Measurements from ENCODE around the gene SLC46A2.
A peak's percentile ranks its signal among the peaks of the same experiment; 100 is the strongest.

SLC46A2 gene

GRCh38 chr9:112869041-112869529 lies 21.6 kb downstream of the SLC46A2 start:
- no peak overlapping the region for H2AFZ ChIP-seq (ENCODE audit: insufficient read depth, low read length, poor library complexity)

GRCh38 chr9:112868461-112868860 lies 22.2 kb downstream of the SLC46A2 start:
- H3K18ac ChIP-seq (ENCODE audit: low read length) = no peak overlapping the region
- no peak overlapping the region for H3K23ac ChIP-seq (ENCODE audit: low read length)

More at GRCh38 chr9:112869041-112869529, 21.6 kb downstream of the SLC46A2 start:
- Histone ChIP-seq H2BK12ac (ENCODE audit: low read length) (no peak overlapping the region), H3K4me2 (ENCODE audit: low read length) (no peak overlapping the region), H3K23ac (ENCODE audit: low read length) (no peak overlapping the region), H3K14ac (ENCODE audit: low read length) (no peak overlapping the region), H3K4me3 (ENCODE audit: low read depth, low read length) (no peak overlapping the region), H3K79me2 (ENCODE audit: control insufficient read depth, insufficient read depth, low read length, poor library complexity) (no peaks in the 10 kb centered on the region), H3K4ac (ENCODE audit: low read depth, low read length) (no peak overlapping the region), H3K4me1 (ENCODE audit: control insufficient read depth in 1 of 2, insufficient read depth in 2 of 2, low read length in 2 of 2) (peaks cover 6 to 9% of the 10 kb centered on the region in 2 experiments), H2BK5ac (ENCODE audit: low read depth, low read length, poor library complexity) (no peak overlapping the region), H3K9ac (ENCODE audit: low read length) (no peak overlapping the region), H2BK120ac (ENCODE audit: insufficient read depth, low read length, poor library complexity) (no peak overlapping the region), H3K27ac (ENCODE audit: low read depth, low read length) (no peak overlapping the region), H3K18ac (ENCODE audit: low read length) (no peak overlapping the region), H4K91ac (ENCODE audit: low read depth, low read length) (no peak overlapping the region), H2AK5ac (ENCODE audit: low read length) (no peak overlapping the region), H3K27me3 (ENCODE audit: insufficient read depth, low read length) (no peaks in the 10 kb centered on the region), H3K9me3 (ENCODE audit: insufficient read depth, low read depth, low read length) (no peaks in the 10 kb centered on the region), H3K79me1 (ENCODE audit: low read length) (no peaks in the 10 kb centered on the region), H4K8ac (ENCODE audit: low read depth, low read length) (no peak overlapping the region), H4K12ac (ENCODE audit: low read depth, low read length) (no peak overlapping the region), H3K36me3 (ENCODE audit: control insufficient read depth in 1 of 2, insufficient read depth in 2 of 2, low read length in 2 of 2) (peaks cover 4 to 23% of the 10 kb centered on the region in 2 experiments)
- no peak for DNase-seq
- no CpG with 5 or more reads among the region's 8 CpGs for WGBS (ENCODE audit: extremely low coverage, insufficient coverage, insufficient read length)

GRCh38 chr9:112867275-112867991 lies 23.2 kb downstream of the SLC46A2 start:
- H3K4me1 ChIP-seq (ENCODE audit: control insufficient read depth in 1 of 2, insufficient read depth in 2 of 2, low read length in 2 of 2) = peaks cover 6 to 9% of the 10 kb centered on the region in 2 experiments

More at GRCh38 chr9:112868461-112868860, 22.2 kb downstream of the SLC46A2 start:
- Histone ChIP-seq H3K4me3 (ENCODE audit: low read depth, low read length) (no peak overlapping the region), H4K8ac (ENCODE audit: low read depth, low read length) (no peak overlapping the region), H2AK5ac (ENCODE audit: low read length) (no peak overlapping the region), H3K27me3 (ENCODE audit: insufficient read depth, low read length) (no peaks in the 10 kb centered on the region), H2BK120ac (ENCODE audit: insufficient read depth, low read length, poor library complexity) (no peak overlapping the region), H2BK5ac (ENCODE audit: low read depth, low read length, poor library complexity) (no peak overlapping the region), H2BK12ac (ENCODE audit: low read length) (no peak overlapping the region), H3K79me1 (ENCODE audit: low read length) (no peaks in the 10 kb centered on the region), H4K91ac (ENCODE audit: low read depth, low read length) (no peak overlapping the region), H3K9me3 (ENCODE audit: insufficient read depth, low read depth, low read length) (no peaks in the 10 kb centered on the region), H2AFZ (ENCODE audit: insufficient read depth, low read length, poor library complexity) (no peak overlapping the region), H3K14ac (ENCODE audit: low read length) (no peak overlapping the region), H3K4ac (ENCODE audit: low read depth, low read length) (no peak overlapping the region), H4K12ac (ENCODE audit: low read depth, low read length) (no peak overlapping the region), H3K4me1 (ENCODE audit: control insufficient read depth in 1 of 2, insufficient read depth in 2 of 2, low read length in 2 of 2) (peaks cover 6 to 9% of the 10 kb centered on the region in 2 experiments), H3K27ac (ENCODE audit: low read depth, low read length) (no peak overlapping the region), H3K4me2 (ENCODE audit: low read length) (no peak overlapping the region), H3K36me3 (ENCODE audit: control insufficient read depth in 1 of 2, insufficient read depth in 2 of 2, low read length in 2 of 2) (peaks cover 4 to 25% of the 10 kb centered on the region in 2 experiments), H3K9ac (ENCODE audit: low read length) (no peak overlapping the region), H3K79me2 (ENCODE audit: control insufficient read depth, insufficient read depth, low read length, poor library complexity) (no peaks in the 10 kb centered on the region)
- no peak for DNase-seq
- no CpG with 5 or more reads among the region's 10 CpGs for WGBS (ENCODE audit: extremely low coverage, insufficient coverage, insufficient read length)

DNA sequence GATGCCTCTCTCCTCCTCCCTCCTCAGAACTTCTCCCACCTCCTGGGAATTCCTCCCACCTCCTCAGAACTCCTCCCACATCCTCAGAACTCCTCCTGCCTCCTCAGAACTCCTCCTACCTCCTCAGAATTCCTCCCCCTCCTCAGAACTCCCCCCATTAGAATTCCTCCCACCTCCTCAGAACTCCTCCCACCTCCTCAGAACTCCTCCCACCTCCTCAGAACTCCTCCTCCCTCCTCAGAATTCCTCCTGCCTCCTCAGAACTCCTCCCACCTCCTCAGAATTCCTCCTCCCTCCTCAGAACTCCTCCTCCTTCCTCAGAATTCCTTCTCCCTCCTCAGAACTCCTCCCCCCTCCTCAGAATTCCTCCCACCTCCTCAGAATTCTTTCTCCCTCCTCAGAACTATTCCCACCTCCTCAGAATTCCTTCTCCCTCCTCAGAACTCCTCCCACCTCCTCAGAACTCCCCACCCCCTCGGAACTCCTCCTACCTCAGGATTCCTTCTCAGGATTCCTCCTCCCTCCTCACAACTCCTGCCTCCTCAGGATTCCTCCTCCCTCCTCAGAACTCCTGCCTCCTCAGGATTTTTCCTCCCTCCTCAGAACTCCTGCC lies 23.9 kb downstream of the SLC46A2 start:
- no peak overlapping the region for H3K4me3 ChIP-seq (ENCODE audit: low read depth, low read length)
- WGBS (ENCODE audit: extremely low coverage, insufficient coverage, insufficient read length) = no CpG with 5 or more reads among the region's 1 CpG
- peak; percentile 38 to 57 for DNase-seq

More at GRCh38 chr9:112867275-112867991, 23.2 kb downstream of the SLC46A2 start:
- H3K14ac ChIP-seq (ENCODE audit: low read length) = no peak overlapping the region
- no peak overlapping the region for H2AK5ac ChIP-seq (ENCODE audit: low read length)
- H3K9ac ChIP-seq (ENCODE audit: low read length) = no peak overlapping the region
- no peak overlapping the region for H3K18ac ChIP-seq (ENCODE audit: low read length)
- H4K12ac ChIP-seq (ENCODE audit: low read depth, low read length) = no peak overlapping the region
- peaks cover 4 to 24% of the 10 kb centered on the region in 2 experiments for H3K36me3 ChIP-seq (ENCODE audit: control insufficient read depth in 1 of 2, insufficient read depth in 2 of 2, low read length in 2 of 2)
- H3K4me2 ChIP-seq (ENCODE audit: low read length) = no peak overlapping the region
- no peak overlapping the region for H2AFZ ChIP-seq (ENCODE audit: insufficient read depth, low read length, poor library complexity)
- peak; percentile 34 to 70 for DNase-seq
- H2BK12ac ChIP-seq (ENCODE audit: low read length) = no peak overlapping the region
- no peak overlapping the region for H4K8ac ChIP-seq (ENCODE audit: low read depth, low read length)
- no peak overlapping the region for H3K4ac ChIP-seq (ENCODE audit: low read depth, low read length)
- H3K27ac ChIP-seq (ENCODE audit: low read depth, low read length) = no peak overlapping the region
- no peak overlapping the region for H2BK5ac ChIP-seq (ENCODE audit: low read depth, low read length, poor library complexity)
- H3K23ac ChIP-seq (ENCODE audit: low read length) = no peak overlapping the region
- no peaks in the 10 kb centered on the region for H3K79me1 ChIP-seq (ENCODE audit: low read length)
- no peaks in the 10 kb centered on the region for H3K79me2 ChIP-seq (ENCODE audit: control insufficient read depth, insufficient read depth, low read length, poor library complexity)
- no peak overlapping the region for H2BK120ac ChIP-seq (ENCODE audit: insufficient read depth, low read length, poor library complexity)
- no peaks in the 10 kb centered on the region for H3K27me3 ChIP-seq (ENCODE audit: insufficient read depth, low read length)
- WGBS (ENCODE audit: extremely low coverage, insufficient coverage, insufficient read length) = 100% methylated on average over 1 of the region's 3 CpGs
- H4K91ac ChIP-seq (ENCODE audit: low read depth, low read length) = no peak overlapping the region
- H3K4me3 ChIP-seq (ENCODE audit: low read depth, low read length) = no peak overlapping the region
- no peaks in the 10 kb centered on the region for H3K9me3 ChIP-seq (ENCODE audit: insufficient read depth, low read depth, low read length)

More for the DNA sequence above, 23.9 kb downstream of the SLC46A2 start:
- no peaks in the 10 kb centered on the region for H3K79me2 ChIP-seq (ENCODE audit: control insufficient read depth, insufficient read depth, low read length, poor library complexity)
- H3K27me3 ChIP-seq (ENCODE audit: insufficient read depth, low read length) = no peaks in the 10 kb centered on the region
- peaks cover 4 to 19% of the 10 kb centered on the region in 2 experiments for H3K36me3 ChIP-seq (ENCODE audit: control insufficient read depth in 1 of 2, insufficient read depth in 2 of 2, low read length in 2 of 2)
- H3K23ac ChIP-seq (ENCODE audit: low read length) = no peak overlapping the region
- H2BK12ac ChIP-seq (ENCODE audit: low read length) = no peak overlapping the region
- H2AFZ ChIP-seq (ENCODE audit: insufficient read depth, low read length, poor library complexity) = no peak overlapping the region
- H2BK5ac ChIP-seq (ENCODE audit: low read depth, low read length, poor library complexity) = no peak overlapping the region
- no peak overlapping the region for H4K91ac ChIP-seq (ENCODE audit: low read depth, low read length)
- H3K4ac ChIP-seq (ENCODE audit: low read depth, low read length) = no peak overlapping the region
- no peak overlapping the region for H4K8ac ChIP-seq (ENCODE audit: low read depth, low read length)
- no peak overlapping the region for H3K18ac ChIP-seq (ENCODE audit: low read length)
- no peak overlapping the region for H4K12ac ChIP-seq (ENCODE audit: low read depth, low read length)
- H2AK5ac ChIP-seq (ENCODE audit: low read length) = no peak overlapping the region
- no peaks in the 10 kb centered on the region for H3K79me1 ChIP-seq (ENCODE audit: low read length)
- H3K27ac ChIP-seq (ENCODE audit: low read depth, low read length) = no peak overlapping the region
- H3K4me1 ChIP-seq (ENCODE audit: control insufficient read depth in 1 of 2, insufficient read depth in 2 of 2, low read length in 2 of 2) = peaks cover 6 to 9% of the 10 kb centered on the region in 2 experiments
- no peak overlapping the region for H3K4me2 ChIP-seq (ENCODE audit: low read length)
- H3K9ac ChIP-seq (ENCODE audit: low read length) = no peak overlapping the region
- no peaks in the 10 kb centered on the region for H3K9me3 ChIP-seq (ENCODE audit: insufficient read depth, low read depth, low read length)
- no peak overlapping the region for H2BK120ac ChIP-seq (ENCODE audit: insufficient read depth, low read length, poor library complexity)
- no peak overlapping the region for H3K14ac ChIP-seq (ENCODE audit: low read length)

All from trophoblast cell (in vitro differentiated cells and primary cell).